GM21360 (cell line): ENCODE data around the gene YLPM1.

Source experiments
- ATAC-seq: cut with Tn5 transposase; IDR thresholded peaks from one replicate; pipeline ENCODE4 v1.9.1; 2021; ENCODE audit warnings: mild to moderate bottlenecking, moderate library complexity; ENCODE audit not compliant: unreplicated experiment

The YLPM1 gene

GRCh38 chr14:74785056-74785613 is 22.0 kb downstream of the YLPM1 start:
- ATAC-seq: no peak

DNA sequence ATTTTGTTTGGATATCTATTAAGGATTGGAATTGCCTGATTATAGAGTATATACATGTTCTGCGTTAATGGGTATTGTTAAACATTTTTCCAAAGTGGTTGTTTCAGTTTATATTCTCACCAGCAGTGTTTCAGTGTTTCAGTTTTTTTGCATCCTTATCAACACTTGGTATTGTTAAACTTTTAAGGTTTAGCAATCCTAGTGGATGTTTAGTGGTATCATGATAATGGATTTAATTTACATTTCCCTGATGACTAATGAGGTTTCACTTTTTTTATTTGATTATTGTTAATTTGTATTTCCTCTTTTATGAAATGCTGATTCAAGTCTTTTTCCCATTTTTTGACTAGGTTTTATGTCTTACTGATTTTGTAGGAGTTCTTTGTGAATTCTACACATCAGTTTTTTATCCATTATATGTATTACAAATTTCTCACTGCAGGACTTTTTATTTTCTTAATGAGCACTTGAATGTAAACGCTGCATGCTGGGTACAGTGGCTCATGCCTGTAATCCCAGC is 23.7 kb downstream of the YLPM1 start:
- no peak for ATAC-seq

DNA sequence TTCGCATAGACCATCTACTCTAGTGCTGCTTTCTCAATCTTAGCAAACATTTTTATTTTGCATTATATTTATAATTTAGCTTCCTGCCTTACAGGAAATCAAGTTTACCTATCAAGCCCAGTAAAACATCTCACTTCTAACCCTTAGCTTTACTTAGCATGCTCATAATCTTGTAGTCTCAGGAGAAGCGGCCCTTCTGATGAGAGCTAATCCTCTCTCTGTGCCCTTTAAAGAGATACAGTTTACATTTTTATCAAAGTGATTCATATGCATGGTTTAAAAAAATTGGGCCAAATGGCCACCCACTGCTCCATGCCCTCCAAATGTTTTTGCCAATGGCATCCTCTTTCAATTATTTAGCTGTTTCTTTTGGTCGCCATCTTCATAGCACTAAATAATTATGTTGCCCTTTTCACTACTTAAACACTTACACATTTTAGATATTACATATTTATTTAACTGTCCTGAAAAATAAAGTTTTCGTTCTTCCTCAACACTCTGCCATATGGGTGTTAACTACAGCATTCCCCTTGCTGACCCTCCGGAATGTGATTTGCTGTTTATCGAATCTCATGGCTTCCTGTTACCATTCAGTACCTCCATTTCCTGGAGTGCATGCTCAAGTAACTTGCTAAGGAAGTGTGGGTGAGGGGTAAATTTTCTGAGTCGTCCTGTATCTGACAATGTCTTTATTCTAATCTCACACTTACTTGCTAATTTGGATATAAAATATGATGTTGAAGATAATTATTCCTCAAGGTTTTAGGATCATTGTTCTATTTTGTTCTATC is 29.3 kb downstream of the YLPM1 start:
- no peak for ATAC-seq

DNA sequence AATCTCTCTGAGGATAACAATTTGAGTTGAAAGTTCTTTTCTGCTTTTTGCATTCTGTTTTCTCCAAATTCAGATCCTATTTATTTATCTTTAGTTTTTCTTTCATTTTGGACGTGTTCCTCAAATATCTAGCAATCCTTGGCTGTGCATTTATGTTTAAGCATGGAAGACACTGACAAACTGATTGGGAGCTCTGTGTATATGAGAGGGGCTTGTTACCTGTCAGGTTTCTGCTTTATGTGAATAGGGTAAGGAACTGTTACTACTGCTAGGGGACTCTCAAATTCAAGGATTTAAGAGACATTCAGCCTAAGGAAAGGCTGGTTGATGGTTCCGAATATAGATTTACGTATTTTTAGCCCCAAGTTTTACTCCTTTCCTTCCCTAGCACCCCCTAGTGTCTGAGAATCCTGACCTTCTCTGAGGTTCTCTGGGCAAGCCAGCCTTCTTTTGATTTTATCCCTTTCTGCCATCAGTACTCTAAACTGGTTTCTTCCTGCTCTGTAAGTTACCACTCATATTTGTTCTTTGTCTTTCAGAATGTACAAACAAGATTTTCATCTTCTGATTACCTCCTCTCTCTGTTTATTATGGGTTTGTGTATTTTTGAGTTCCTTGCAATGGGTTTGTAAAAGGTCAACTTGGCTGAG is 30.5 kb downstream of the YLPM1 start:
- ATAC-seq: no peak

- ATAC-seq: no peak
Observed at GRCh38 chr14:74794947-74795346, 31.8 kb downstream of the YLPM1 start.

GRCh38 chr14:74799765-74800164 is 36.6 kb downstream of the YLPM1 start:
- no peak for ATAC-seq

GRCh38 chr14:74800780-74801179 is 37.7 kb downstream of the YLPM1 start:
- ATAC-seq: no peak

DNA sequence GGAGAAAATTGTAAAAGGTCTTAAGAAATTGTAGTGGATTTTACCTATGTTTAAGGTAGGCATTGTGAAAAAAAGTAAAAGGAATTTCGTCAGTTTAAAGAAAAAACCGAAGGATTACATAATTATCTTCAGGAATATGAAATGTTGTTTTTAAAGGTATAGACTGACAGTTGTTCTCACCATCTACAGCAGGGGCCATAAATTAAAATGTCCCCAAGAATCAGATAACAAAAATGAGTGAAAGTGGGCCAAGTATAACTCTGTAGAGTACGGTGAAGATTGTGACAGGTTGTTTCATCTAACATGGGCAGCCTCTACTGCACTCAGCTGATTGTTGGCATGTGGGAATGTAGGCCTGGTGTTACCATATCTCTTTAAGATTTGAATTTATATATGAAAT is 38.3 kb downstream of the YLPM1 start:
- ATAC-seq: no peak

DNA sequence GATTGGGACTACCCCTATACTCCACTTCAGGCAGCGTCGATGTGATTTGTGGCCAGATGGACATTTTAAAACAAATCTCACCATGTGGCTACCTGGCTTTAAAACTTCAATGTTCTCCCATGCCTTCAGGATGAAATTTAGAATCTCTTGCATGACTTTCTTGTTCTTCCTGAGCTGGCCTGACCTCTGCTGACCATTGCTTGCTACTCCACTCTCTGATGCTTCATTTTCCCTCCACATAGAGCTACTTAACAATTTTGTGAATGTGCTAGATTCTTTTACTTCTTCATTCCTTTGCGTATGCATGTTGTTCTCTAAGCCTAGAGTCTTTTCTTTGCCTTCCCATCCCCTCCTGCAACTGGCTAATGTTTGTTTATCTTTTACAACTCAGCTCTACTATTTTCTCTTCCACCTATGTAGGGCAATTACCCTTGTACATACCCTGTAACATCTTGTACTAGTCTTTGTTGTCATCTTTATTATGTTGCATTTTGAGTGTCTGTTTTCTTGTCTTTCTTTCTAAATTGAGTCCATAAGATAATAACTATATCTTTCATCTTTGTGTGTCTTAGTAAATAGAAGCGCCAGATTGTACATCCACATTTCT is 41.2 kb downstream of the YLPM1 start:
- ATAC-seq: no peak

DNA sequence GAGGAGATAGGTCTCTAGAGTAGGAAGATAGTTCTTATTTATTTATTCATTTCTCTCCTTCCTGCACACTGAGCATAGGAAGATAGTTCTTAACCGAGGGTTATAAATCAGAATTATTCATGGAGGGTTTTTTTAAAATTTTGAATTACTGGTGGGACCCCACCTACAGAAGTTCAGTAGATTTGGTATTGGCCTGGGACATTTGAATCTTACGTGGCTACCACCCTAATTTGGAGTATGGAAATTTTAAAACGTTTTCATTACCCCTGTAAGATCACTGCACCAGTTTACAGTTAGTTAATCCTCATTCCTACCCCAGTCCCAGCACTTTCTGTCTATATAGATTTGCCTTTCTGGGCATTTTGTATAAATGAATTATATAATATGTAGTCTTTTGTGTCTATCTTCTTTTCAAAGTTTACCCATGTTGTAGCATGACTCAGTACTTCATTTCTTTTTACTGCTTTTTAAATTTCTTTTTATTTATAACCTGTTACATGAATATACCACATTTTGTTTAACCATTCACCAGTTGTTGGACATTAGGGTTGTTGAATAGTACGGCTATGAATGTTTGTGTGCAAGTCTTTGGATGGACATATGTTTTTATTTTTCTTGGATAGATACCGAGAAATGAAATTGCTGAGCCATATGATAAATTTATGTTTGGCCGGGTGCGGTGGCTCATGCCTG is 44.9 kb downstream of the YLPM1 start:
- ATAC-seq: no peak

- no peak for ATAC-seq
Observed at GRCh38 chr14:74816124-74816523, 53.0 kb downstream of the YLPM1 start.

DNA sequence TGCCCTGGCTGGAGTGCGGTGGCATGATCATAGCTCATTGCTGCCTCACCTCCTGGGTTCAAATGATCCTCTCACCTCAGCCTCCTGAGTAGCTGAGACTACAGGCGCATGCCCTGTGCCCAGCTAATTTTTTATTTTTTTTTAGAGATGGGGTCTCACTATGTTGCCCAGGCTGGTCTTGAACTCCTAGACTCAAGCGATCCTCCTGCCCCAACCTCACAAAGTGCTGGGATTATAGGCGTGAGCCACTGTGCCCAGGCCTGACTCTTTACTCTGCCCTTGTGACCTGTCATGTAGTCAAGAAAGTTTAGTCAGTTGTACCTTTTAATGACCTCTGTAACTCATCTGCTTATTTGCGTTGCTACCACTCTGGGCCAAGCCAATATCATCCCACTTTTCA is 57.2 kb downstream of the YLPM1 start:
- no peak for ATAC-seq

DNA sequence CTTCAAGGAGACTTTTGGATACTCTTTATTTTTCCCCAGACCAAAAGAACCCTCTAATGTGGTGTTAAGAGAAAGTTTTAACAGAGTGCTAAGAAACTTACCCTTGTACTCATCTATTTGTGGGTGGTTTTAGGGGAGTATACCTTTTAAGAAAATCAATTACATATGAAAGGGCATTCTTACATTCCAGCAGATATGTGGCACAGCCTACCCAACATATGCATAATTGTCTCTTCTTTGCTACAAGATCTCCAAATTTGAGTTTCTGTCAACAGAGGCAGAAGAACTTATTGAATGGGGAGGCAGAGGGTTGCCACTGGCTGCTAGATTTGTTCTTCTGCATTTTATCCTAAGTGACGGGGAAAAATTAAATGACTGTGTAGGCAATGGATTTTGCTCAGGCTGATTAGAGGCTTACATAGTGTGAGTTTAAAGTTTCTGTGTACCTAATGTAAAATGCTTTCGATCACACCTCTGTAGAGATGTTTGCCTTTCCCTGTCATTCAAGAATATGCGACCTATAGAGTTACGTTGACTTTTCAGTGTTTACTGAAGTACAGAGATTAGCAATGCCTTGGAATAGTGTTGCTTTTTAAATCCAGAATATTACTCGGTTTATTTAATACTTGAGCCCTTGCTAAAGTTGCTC is 58.3 kb downstream of the YLPM1 start:
- ATAC-seq: no peak

DNA sequence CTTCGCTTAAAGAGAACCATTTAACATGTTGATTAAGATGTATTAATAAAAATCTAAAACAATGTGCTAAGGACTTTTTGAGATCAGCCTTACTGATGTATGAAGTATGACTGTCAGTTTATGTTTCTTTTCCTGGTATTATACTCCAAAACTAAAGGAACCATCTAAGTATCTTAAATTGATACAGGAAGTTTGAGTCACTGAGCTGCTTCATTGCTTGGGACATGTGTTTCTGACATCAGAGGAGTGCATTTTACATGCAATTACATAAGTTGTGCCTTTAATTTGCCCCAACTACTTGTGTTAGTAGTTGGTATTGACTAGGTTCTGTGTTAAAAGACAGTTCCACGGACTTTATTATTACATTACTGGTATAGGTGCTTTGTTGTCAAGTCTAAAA is 61.9 kb downstream of the YLPM1 start:
- ATAC-seq: no peak

- no peak for ATAC-seq
Observed at GRCh38 chr14:74826574-74826973, 63.5 kb downstream of the YLPM1 start.

DNA sequence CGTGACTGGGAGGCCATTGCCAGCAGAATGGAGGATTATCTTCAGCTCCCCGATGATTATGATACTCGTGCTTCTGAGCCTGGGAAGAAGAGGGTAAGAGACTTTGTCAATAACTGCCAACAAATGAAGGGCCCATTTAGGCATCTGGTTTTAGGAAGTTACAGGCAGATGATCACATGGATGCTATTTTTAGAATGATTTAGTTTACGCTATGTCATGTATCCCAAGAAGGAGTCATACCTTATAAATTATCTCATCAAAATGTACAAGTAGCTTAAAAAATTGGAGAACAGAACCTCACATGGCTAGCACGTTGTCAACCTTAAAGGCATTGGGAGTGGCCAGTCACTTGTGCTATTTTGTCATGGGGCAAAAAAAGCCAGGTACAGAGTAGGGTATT is 66.1 kb downstream of the YLPM1 start:
- ATAC-seq: no peak

DNA sequence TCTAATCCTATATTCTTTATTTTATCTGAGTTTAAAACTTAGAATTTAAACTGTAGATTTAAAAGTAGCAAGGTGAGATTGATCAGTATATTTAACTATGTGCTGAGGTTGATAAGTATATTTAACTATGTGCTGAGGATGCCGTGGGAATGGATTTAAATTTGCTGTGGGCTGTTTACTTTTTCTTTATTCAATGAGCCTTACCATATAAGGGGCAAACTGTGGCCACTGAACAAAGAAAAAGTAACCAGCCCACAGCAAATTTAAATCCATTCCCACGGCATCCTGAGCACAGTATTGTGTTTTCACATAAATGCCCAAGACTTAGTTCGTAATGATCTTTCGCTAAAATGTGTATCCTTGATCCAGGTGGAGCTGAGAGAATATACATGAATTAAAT is 69.7 kb downstream of the YLPM1 start:
- no peak for ATAC-seq

GRCh38 chr14:74834692-74835392 is 71.7 kb downstream of the YLPM1 start:
- ATAC-seq: no peak

GRCh38 chr14:74835645-74836250 is 72.6 kb downstream of the YLPM1 start:
- ATAC-seq: no peak
